Measurements from ENCODE around the gene SOX6. TPM values are rescaled to one million over a fixed set of nuclear protein-coding genes. Genes with fewer than 3 reads are reported as not detected.
"Not testable (repeated sequence)": the region's sequence is repeated elsewhere in the genome, so short reads cannot be mapped to it uniquely, and the experiment has no call there.

The SOX6 gene
- polyA plus RNA-seq, 1 of the 3 experiments (the other 2 are of a cell fraction): 0.03 TPM

GRCh38 chr11:16378906-16379305, 22.6 kb upstream of the SOX6 start (continued):
- TF ChIP-seq, protein P1, sequence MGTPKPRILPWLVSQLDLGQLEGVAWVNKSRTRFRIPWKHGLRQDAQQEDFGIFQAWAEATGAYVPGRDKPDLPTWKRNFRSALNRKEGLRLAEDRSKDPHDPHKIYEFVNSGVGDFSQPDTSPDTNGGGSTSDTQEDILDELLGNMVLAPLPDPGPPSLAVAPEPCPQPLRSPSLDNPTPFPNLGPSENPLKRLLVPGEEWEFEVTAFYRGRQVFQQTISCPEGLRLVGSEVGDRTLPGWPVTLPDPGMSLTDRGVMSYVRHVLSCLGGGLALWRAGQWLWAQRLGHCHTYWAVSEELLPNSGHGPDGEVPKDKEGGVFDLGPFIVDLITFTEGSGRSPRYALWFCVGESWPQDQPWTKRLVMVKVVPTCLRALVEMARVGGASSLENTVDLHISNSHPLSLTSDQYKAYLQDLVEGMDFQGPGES (IDR thresholded peaks at IDR 0.05; ENCODE audit: low read depth, low read length): no peak
- TF ChIP-seq TAF1 (IDR thresholded peaks at IDR 0.05; ENCODE audit: borderline replicate concordance, low read depth, low read length): no peak
- no peak for TF ChIP-seq REST (IDR thresholded peaks at IDR 0.05; ENCODE audit: low read depth, low read length)
- no peak for TF ChIP-seq RFX5 (IDR thresholded peaks at IDR 0.05; ENCODE audit: low read length)

DNA sequence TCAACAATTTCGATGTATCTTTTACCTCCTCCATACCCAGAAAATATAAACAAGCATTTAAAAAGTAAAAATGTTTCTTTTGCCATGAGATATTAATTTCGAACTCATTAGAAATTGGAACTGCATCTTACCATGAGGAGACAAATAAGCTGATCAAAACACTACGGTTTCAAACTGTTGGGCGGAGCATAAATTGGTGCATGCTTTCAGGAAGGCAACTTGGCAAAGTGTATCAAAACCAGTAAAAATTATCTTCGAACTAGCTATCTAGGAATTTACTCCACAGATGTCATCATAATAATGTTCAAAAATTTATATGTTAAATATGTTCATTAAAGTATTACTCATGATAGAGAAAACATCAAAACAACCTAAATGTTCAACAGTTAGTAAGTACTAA, 21.4 kb upstream of the SOX6 start:
- DNase-seq: no peak
- Histone ChIP-seq H3K79me2 (ENCODE audit: insufficient read depth) (no peaks in the 10 kb centered on the region), H3K27me3 (ENCODE audit: insufficient read depth) (no peaks in the 10 kb centered on the region), H4K20me1 (ENCODE audit: insufficient read depth) (no peaks in the 10 kb centered on the region), H3K9me2 (no peaks in the 10 kb centered on the region), H3K4me2 (no peak overlapping the region), H3F3A (replicated peaks; ENCODE audit: insufficient read depth) (peaks cover under 1% of the 10 kb centered on the region), H3K36me3 (replicated peaks in 1 of 2; ENCODE audit: control insufficient read depth in 1 of 2, insufficient read depth in 2 of 2, low read length in 1 of 2) (no peaks in the 10 kb centered on the region), H3K9me3 (no peaks in the 10 kb centered on the region), H3K4me1 (ENCODE audit: control insufficient read depth in 1 of 2, insufficient read depth in 2 of 2, low read depth in 1 of 2, low read length in 1 of 2) (no peaks in the 10 kb centered on the region; a peak in 1 of 4 replicates), H2AFZ (ENCODE audit: low read depth) (no peak overlapping the region), H3K27ac (ENCODE audit: low read depth in 2 of 2, low read length in 1 of 2) (no peak overlapping the region), H3K4me3 (ENCODE audit: low read depth in 2 of 2, low read length in 1 of 2) (no peak overlapping the region), H3K9ac (no peak overlapping the region)
- TF ChIP-seq EP300 (IDR thresholded peaks at IDR 0.05; ENCODE audit: borderline replicate concordance in 1 of 2, low read depth in 1 of 2, low read length in 1 of 2) (no peak), TCF12 (IDR thresholded peaks at IDR 0.05) (no peak), EZH2phosphoT487 (IDR thresholded peaks at IDR 0.05; ENCODE audit: borderline replicate concordance, low read depth) (no peak), YY1 (IDR thresholded peaks at IDR 0.05; ENCODE audit: low read depth) (no peak)
- TF ChIP-seq, protein P2, sequence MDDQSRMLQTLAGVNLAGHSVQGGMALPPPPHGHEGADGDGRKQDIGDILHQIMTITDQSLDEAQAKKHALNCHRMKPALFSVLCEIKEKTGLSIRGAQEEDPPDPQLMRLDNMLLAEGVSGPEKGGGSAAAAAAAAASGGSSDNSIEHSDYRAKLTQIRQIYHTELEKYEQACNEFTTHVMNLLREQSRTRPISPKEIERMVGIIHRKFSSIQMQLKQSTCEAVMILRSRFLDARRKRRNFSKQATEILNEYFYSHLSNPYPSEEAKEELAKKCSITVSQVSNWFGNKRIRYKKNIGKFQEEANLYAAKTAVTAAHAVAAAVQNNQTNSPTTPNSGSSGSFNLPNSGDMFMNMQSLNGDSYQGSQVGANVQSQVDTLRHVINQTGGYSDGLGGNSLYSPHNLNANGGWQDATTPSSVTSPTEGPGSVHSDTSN (IDR thresholded peaks at IDR 0.05): no peak
- TF ChIP-seq, protein P3, sequence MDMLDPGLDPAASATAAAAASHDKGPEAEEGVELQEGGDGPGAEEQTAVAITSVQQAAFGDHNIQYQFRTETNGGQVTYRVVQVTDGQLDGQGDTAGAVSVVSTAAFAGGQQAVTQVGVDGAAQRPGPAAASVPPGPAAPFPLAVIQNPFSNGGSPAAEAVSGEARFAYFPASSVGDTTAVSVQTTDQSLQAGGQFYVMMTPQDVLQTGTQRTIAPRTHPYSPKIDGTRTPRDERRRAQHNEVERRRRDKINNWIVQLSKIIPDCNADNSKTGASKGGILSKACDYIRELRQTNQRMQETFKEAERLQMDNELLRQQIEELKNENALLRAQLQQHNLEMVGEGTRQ (IDR thresholded peaks at IDR 0.05; ENCODE audit: borderline replicate concordance, low read depth, low read length): no peak
- ChIA-PET CTCF (interaction anchor here (0.9 kb wide), 1 partner anchor 12 kb away, joined by 3 read pairs; no protein-coding TSS in a partner anchor), POLR2A (no interaction called here)
- WGBS (ENCODE audit: low lambda C conversion rate): 57% methylated on average over 5 of the region's 5 CpGs

- WGBS (ENCODE audit: low lambda C conversion rate): 66% methylated on average over 3 of the region's 3 CpGs
- H2AFZ ChIP-seq (ENCODE audit: low read depth); H3K9ac ChIP-seq; H3K36me3 ChIP-seq (replicated peaks in 1 of 2; ENCODE audit: control insufficient read depth in 1 of 2, insufficient read depth in 2 of 2, low read length in 1 of 2); H4K20me1 ChIP-seq (ENCODE audit: insufficient read depth); H3K4me3 ChIP-seq (ENCODE audit: low read depth in 2 of 2, low read length in 1 of 2); H3F3A ChIP-seq (replicated peaks; ENCODE audit: insufficient read depth); H3K27ac ChIP-seq (ENCODE audit: low read depth in 2 of 2, low read length in 1 of 2); CTCF ChIA-PET; H3K4me2 ChIP-seq; H3K9me2 ChIP-seq; H3K4me1 ChIP-seq (ENCODE audit: control insufficient read depth in 1 of 2, insufficient read depth in 2 of 2, low read depth in 1 of 2, low read length in 1 of 2); H3K9me3 ChIP-seq; DNase-seq; H3K27me3 ChIP-seq (ENCODE audit: insufficient read depth); H3K79me2 ChIP-seq (ENCODE audit: insufficient read depth); POLR2A ChIA-PET: not testable (repeated sequence)
Observed at GRCh38 chr11:16375664-16376063, 19.3 kb upstream of the SOX6 start.

All from SK-N-SH (cell line).